HEK293T (cell line): ENCODE measurements around the gene ULK3.

Experiments used
- ARNT ChIP-seq: fragments of 450-650 bp; IDR thresholded peaks from 2 replicates; pipeline ENCODE4 v1.6.1; 2017; ENCODE audit warnings: mild to moderate bottlenecking
- BHLHE40 ChIP-seq: fragments of 450-650 bp; IDR thresholded peaks from 2 replicates; pipeline ENCODE4 v1.6.1; 2016; ENCODE audit warnings: mild to moderate bottlenecking, moderate library complexity, borderline replicate concordance
- CTBP1 ChIP-seq: fragments of 450-650 bp; IDR thresholded peaks from 2 replicates; pipeline ENCODE4 v1.6.1; 2016; ENCODE audit warnings: borderline replicate concordance
- FOXA1 ChIP-seq: fragments of 450-650 bp; IDR thresholded peaks from 2 replicates; pipeline ENCODE4 v1.6.1; 2016; ENCODE audit warnings: mild to moderate bottlenecking
- FOXK2 ChIP-seq: fragments of 450-650 bp; IDR thresholded peaks from 2 replicates; pipeline ENCODE4 v1.6.1; 2016; ENCODE audit warnings: mild to moderate bottlenecking
- L3MBTL2 ChIP-seq: fragments of 450-650 bp; conservative IDR thresholded peaks from 2 replicates; pipeline ENCODE4 v1.6.1; 2016; ENCODE audit warnings: mild to moderate bottlenecking
- LEF1 ChIP-seq: fragments of 450-650 bp; IDR thresholded peaks from 2 replicates; pipeline ENCODE4 v1.6.1; 2017; ENCODE audit warnings: mild to moderate bottlenecking, borderline replicate concordance
- NFRKB ChIP-seq: fragments of 450-650 bp; IDR thresholded peaks from 2 replicates; pipeline ENCODE4 v1.6.1; 2016; ENCODE audit warnings: mild to moderate bottlenecking, moderate library complexity
- SP1 ChIP-seq: fragments of 450-650 bp; IDR thresholded peaks from 2 replicates; pipeline ENCODE4 v1.6.1; 2017
- SUZ12 ChIP-seq: fragments of 450-650 bp; IDR thresholded peaks from 2 replicates; pipeline ENCODE4 v1.6.1; 2016; ENCODE audit warnings: mild to moderate bottlenecking
- TARDBP ChIP-seq: fragments of 450-650 bp; IDR thresholded peaks from 2 replicates; pipeline ENCODE4 v1.6.1; 2016
- ZNF384 ChIP-seq: fragments of 450-650 bp; IDR thresholded peaks from 2 replicates; pipeline ENCODE4 v1.6.1; 2016
- TF ChIP-seq, protein P1 (sequence below): fragments of 450-650 bp; IDR thresholded peaks from 2 replicates; pipeline ENCODE4 v1.6.1; 2016

- no peak for TF ChIP-seq BHLHE40
- TF ChIP-seq, protein P1, sequence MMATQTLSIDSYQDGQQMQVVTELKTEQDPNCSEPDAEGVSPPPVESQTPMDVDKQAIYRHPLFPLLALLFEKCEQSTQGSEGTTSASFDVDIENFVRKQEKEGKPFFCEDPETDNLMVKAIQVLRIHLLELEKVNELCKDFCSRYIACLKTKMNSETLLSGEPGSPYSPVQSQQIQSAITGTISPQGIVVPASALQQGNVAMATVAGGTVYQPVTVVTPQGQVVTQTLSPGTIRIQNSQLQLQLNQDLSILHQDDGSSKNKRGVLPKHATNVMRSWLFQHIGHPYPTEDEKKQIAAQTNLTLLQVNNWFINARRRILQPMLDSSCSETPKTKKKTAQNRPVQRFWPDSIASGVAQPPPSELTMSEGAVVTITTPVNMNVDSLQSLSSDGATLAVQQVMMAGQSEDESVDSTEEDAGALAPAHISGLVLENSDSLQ: no peak
- TF ChIP-seq TARDBP: no peak
- TF ChIP-seq FOXA1: no peak
- TF ChIP-seq SP1: no peak
- TF ChIP-seq LEF1: no peak
- TF ChIP-seq ARNT: no peak
- TF ChIP-seq FOXK2: no peak
- TF ChIP-seq L3MBTL2: no peak
- TF ChIP-seq ZNF384: no peak
- TF ChIP-seq CTBP1: no peak
- no peak for TF ChIP-seq SUZ12
- no peak for TF ChIP-seq NFRKB
Observed at GRCh38 chr15:74789171-74789631, 53.8 kb downstream of the ULK3 start.
